ENCODE data around the gene PPOX.
A peak's percentile ranks its signal among the peaks of the same experiment; 100 is the strongest.

- TF ChIP-seq REST (IDR thresholded peaks at IDR 0.05; ENCODE audit: unreplicated experiment) (no peak), EZH2 (IDR thresholded peaks at IDR 0.05; ENCODE audit: low read depth, unreplicated experiment) (no peak), EZH2phosphoT487 (IDR thresholded peaks at IDR 0.05; ENCODE audit: unreplicated experiment) (no peak), CTCF (conservative IDR thresholded peaks at IDR 0.05; ENCODE audit: low read depth in 2 of 2) (peak; percentile 53 to 67), POLR2AphosphoS5 (IDR thresholded peaks at IDR 0.05; ENCODE audit: low read depth) (no peak), NANOG (IDR thresholded peaks at IDR 0.05; ENCODE audit: borderline replicate concordance) (no peak), STAT1 (IDR thresholded peaks at IDR 0.05; ENCODE audit: unreplicated experiment) (no peak), ZNF331 (CRISPR knock-in tag; IDR thresholded peaks at IDR 0.05; ENCODE audit: low read depth) (no peak), ETS1 (IDR thresholded peaks at IDR 0.05) (no peak), JUNB (IDR thresholded peaks at IDR 0.05; ENCODE audit: unreplicated experiment) (no peak), ZNF114 (CRISPR knock-in tag; IDR thresholded peaks at IDR 0.05) (no peak), ZNF462 (CRISPR knock-in tag; IDR thresholded peaks at IDR 0.05) (no peak), CREB1 (CRISPR knock-in tag; IDR thresholded peaks at IDR 0.05; ENCODE audit: low read depth) (no peak)
These were observed 14.4 kb downstream of the PPOX start for GRCh38 chr1:161180639-161181038.
